GOT3 (cell line): ENCODE data around the gene SMIM1.
"Not testable (repeated sequence)": the region's sequence is repeated elsewhere in the genome, so short reads cannot be mapped to it uniquely, and the experiment has no call there.

ENCODE experiments used
- DNase-seq: peaks from one replicate; lab custom pipeline; 2025; ENCODE audit warnings: mixed read lengths; lab: John Stamatoyannopoulos, UW

The SMIM1 gene, protein sequence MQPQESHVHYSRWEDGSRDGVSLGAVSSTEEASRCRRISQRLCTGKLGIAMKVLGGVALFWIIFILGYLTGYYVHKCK

DNA sequence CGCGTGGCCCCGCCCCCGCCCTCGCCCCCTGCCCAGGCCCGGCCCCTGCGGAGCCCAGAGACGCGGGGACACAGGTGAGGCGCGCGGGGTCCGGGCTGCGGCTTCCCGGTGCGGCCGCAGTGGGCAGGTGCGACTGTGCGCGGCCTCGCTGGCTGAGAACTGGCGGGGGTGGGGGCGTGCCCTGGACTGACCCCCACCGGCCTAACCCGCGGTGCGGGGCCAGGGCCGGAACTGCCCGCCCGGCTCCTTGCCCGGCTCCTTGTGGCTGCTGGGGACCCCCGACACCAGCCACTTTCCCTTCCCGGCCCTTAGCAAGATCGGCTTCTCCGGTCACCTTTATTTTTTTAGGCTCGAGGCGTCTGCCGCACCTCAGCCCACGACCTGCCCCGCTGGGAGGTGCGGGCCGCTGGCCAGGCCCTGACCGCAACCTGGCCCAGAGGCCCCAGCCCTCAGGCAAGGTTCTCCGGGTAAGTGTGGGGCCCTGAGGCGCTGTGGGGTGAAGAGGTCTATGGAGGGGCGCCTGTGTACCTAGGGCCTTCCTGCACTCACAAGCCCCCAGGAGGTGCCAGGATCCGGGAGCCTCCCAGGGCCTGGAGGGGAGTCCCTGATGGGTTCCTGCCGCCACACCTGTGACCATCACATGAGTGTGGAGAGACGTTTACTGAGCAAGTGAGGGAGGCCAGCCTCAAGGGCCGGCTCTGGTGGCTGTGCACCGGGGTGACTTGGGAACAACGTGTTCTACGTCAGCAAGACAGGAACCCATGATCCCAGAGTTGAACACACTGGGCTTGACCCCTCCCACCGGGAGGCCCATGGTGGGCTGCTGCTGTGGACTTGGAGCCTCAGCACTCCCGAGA, at the start of gene SMIM1:
TSS of gene SMIM1 (plus strand) at position 35 of the 857 bp plus-strand sequence. CDS start 2,625 bp downstream, outside the sequence.
- DNase-seq, result no peak

DNA sequence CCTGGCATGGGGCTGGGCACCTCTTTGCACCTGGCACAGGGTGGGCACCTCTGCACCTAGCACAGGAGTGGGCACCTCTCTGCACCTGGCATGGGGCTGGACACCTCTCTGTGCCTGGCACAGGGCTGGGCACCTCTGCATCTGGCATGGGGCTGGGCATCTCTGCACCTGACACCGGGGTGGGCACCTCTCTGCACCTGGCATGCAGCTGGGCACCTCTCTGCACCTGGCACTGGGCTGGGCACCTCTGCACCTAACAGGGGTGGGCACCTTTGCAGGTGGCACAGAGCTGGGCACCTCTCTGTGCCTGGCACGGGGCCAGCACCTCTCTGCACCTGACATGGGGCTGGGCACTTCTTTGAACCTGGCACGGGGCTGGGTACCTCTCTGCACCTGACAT, 49.7 kb upstream of the SMIM1 start:
- no peak for DNase-seq

DNA sequence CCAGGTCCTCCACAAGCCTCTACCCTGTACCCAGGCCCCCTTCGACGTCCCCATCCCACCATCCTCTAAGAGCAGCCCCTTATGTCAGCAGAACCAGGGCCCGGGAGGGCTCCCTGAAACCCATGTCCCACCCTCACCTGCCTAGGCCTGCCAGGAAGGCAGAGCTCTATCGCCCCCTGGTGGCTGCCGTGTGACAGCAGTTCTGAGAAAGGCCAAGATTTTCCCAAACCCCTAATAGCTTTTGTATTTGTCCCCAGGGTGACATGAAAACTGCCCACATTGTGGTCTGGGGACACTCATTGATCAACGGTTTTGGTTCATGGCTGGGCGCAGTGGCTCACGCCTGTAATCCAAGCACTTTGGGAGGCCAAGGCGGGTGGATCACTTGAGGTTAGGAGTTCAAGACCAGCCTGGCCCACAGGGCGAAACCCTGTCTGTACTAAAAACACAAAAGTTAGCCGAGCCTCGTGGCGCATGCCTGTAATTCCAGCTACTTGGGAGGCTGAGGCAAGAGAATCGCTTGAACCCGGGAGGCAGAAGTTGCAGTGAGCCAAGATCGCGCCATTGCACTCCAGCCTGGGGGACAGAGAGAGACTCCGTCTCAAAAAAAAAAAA, 48.0 kb upstream of the SMIM1 start:
- DNase-seq, result not testable (repeated sequence)

DNA sequence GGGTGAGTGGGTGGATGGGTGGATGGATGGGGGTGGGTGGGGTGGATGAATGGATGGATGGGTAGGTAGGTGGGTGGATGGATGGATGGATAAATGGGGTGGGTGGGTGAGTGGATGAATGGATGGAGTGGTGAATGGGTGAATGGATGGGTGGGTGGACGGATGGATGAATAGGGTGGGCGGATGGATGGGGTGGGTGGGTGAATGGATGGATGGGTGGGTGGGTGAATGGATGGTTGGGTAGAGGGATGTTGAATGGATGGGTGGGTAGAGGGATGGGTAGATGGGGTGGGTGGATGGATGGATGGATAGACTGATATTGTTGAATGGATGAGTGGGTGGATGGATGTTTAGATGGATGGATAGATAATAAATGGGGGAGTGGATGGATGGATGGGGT, 47.2 kb upstream of the SMIM1 start:
- no peak for DNase-seq

DNA sequence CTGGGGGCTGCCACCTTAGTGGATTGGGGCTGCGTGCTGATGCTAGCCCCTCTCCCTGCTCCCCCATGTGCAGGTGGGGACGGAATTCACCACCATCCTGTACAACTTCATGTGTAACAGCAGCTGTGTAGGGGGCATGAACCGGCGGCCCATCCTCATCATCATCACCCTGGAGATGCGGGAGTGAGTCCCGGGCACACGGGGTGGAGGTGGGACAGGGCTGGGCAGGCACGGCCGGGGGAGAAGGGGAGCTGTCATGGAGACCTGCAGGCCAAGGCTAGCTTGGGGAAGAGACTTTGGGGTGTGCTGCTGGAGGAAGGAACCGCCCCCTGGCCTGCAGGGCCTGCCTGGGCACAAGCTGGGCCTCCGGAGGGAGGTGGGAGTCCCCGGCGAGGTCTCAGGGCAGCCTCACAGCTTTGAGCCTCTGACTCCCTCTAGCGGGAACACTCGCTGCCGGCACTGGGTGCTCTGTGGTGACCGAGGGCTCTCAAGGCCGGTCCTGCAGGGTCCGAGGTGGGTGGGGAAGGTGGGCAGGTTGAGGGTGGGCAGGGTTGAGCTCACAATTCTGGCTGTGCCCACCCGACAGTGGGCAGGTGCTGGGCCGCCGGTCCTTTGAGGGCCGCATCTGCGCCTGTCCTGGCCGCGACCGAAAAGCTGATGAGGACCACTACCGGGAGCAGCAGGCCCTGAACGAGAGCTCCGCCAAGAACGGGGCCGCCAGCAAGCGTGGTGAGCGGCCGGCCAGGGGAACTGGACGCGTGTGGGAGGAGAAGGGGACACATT, 45.3 kb upstream of the SMIM1 start:
- no peak for DNase-seq

DNA sequence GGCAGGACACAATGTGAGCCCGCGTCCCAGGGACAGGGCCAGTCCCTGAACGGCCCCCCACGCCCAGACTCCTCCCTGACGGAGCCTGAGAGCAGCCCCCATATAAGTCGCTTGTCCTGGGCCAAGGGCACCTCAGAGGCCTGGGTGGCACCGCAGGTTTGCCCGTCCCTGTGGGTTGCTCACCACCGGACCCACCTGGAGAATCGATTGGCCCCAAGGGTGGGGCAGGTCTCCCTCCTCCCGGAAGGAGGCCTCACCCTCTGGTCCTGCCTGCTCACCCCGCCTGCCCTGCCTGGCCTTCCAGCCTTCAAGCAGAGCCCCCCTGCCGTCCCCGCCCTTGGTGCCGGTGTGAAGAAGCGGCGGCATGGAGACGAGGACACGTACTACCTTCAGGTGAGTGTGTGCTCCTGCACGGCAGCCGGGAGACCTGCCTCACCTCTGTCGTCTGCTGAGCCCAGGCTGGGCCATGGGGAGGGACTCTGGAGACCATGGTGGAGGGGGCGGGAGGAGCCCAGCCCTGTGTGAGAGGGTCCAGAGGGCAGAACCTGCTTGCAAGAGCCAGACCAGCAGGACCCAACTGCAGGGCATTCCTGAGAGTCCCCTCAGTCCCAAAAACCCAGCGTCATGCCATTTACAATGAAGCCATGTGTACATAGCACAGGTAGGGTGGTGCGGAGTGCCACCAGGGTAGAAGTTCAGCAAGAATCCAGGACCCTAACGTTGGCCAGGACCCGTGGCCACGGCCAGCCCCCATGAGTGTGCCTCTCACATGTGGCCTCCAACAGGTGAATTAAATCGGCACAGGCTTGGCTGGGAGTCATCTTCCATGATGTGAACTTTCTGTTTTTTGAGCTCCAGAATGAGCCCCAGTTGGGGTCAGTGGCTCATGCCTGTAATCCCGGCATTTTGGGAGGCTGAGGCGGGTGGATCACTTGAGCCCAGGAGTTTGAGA, 44.4 kb upstream of the SMIM1 start:
- DNase-seq, result no peak

DNA sequence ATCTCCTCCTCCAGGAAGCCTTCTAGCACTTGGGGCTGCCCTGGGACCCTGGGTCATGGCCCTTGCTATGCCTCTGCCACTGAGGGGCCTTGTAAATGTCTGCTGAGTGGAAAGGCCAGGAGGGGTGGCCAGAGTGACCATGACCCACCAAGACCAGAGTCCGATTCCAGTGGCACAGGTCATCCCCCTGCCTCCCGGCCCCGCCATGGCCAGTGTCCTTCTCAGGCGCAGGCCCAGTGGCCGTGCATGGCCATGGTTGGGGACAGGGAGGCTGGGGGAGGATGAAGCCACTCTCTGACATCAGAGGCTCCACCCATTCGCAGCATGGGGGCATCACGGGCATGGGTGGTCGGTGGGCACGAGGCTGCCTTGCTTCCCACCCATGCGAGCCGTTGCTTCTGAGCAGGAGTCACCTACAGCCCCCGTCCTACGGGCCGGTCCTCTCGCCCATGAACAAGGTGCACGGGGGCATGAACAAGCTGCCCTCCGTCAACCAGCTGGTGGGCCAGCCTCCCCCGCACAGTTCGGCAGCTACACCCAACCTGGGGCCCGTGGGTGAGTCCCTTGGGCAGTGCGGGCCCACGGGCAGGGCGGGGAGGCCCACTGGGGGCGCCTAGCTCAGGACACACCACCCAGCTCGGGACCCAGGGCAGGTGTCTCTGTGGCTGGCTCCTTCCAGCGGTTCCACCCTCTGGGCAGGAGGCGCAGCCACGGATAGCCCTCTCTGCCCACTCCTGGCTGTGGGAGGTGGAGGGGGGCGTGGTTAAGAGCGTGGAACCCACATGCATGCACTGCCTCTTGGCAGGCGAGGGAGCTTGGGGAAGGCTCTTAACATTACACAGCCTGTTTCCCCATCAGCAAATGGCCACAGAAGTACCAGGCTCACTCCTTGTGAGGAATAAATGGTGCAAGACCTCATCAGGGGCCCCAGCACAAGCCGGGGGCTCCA, 42.7 kb upstream of the SMIM1 start:
- no peak for DNase-seq

DNA sequence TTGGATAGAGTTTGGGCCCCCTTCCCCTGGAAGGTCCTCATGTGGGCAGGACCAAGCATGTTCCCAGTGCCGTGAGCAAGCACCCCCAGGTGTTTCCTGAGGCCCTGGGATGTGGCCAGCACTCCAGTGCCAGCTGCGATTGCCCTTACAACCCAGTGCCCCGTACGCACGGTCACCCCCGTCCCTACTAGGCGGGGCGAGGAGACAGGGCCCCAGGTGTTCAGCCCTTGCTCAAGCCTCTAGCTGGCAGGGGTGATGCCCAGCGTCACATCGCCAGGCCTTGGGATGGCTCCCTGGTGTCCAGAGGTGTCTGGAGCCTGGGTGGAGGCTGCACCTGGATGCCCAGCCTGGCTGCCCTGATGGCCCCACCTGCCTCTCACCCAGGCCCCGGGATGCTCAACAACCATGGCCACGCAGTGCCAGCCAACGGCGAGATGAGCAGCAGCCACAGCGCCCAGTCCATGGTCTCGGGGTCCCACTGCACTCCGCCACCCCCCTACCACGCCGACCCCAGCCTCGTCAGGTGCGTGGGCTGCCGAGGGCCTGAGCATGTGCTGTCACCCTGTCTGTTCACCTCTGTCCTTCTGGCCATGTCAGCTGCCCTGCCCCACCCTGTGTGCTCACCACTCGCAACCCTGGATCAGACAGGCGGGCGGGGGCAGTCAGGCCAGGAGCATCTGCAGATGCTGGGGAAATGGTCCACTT, 41.9 kb upstream of the SMIM1 start:
- no peak for DNase-seq

DNA sequence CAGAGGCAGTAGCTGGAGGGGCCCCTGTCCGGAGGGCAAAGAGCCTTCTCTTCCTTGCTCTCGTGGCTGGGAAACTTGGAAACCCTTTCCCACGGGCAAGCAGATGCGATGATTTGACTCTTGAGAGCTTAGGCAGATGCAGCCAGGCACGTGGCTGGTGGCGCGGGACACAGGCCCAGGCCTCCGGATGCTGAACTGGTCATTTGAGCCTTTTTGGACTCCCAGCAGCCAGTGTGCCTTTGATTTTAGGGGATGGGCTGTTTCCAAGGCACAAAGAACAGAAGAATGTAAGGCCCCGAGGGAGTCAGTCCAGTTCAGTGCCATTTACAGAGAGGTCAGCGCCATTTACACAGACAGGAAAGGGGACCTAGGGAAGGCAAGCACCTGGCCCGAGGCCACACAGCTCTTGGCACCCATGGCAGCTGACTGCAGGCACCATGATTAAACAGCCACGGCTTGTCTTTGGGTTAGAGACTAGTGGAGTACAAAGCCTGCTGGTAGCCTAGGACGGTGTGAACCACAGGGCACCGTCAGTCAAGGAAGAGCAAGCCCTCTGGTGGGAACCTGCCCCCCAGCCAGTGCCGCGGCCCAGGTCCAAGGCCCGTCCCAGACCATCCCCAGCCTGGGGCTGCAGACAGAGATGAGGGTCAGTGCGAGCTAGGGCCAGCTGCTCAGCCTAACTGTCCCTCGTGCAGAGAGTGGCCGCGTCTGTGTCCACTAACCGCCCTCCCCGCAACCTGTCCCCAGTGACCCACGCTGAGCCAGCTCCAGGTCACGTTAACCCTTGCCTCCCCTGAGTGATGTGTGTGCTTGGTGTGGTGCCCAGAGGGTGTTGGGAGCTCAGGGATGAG, 40.7 kb upstream of the SMIM1 start:
- DNase-seq, result no peak

DNA sequence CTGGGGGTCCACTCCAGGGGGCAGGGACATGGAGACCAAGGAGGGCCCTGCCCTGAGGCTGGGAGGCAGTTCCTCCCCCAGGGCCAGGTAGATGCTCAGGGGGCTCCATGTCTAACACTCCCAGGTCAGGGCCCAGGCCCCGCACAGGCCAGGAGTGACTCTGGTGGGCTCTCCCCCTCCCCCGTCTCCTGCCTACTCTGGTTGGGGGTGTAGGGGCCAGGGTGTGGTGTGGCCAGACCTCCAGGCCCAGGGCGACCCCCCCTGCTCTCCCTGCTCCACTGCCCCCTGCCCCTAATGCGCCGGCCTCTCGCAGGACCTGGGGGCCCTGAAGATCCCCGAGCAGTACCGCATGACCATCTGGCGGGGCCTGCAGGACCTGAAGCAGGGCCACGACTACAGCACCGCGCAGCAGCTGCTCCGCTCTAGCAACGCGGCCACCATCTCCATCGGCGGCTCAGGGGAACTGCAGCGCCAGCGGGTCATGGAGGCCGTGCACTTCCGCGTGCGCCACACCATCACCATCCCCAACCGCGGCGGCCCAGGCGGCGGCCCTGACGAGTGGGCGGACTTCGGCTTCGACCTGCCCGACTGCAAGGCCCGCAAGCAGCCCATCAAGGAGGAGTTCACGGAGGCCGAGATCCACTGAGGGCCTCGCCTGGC, 40.0 kb upstream of the SMIM1 start:
- DNase-seq, result no peak

DNA sequence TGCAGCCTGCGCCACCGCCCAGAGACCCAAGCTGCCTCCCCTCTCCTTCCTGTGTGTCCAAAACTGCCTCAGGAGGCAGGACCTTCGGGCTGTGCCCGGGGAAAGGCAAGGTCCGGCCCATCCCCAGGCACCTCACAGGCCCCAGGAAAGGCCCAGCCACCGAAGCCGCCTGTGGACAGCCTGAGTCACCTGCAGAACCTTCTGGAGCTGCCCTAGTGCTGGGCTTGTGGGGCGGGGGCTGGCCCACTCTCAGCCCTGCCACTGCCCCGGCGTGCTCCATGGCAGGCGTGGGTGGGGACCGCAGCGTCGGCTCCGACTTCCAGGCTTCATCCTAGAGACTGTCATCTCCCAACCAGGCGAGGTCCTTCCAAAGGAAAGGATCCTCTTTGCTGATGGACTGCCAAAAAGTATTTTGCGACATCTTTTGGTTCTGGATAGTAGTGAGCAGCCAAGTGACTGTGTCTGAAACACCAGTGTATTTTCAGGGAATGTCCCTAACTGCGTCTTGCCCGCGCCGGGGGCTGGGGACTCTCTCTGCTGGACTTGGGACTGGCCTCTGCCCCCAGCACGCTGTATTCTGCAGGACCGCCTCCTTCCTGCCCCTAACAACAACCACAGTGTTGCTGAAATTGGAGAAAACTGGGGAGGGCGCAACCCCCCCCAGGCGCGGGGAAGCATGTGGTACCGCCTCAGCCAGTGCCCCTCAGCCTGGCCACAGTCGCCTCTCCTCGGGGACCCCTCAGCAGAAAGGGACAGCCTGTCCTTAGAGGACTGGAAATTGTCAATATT, 39.3 kb upstream of the SMIM1 start:
- no peak for DNase-seq

DNA sequence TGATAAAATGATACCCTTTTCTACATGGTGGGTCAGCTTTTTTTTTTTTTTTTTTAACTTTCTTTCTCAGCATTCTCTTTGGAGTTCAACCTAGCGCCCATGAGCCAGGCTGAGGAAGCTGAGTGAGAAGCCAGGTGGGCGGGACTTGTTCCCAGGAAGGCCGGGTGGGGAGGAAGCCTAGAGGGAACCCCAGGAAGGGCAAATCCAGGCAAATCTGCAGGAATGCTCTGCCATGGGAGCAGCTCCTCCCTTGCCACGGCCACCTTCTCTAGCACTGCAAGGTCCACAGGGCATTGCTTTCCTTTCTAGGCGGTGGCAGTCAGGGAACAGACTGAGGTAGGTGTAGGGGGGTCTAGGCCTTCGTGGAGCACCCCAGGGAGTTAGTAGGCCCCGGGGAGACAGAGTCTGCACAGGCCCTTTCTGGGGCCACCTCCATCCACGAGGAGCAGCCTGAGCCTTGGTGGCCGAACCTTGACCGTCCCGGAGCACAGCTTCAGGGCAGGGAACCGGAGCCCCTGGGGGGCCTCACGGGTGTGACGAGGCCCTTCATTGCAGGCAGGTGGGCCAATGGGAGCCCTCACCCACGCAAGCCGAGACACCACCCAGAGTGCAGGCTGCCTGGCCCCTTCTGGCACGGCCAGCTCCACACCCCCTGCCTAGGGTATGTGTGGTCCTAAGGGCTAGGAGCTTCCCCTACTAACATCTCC, 38.5 kb upstream of the SMIM1 start:
- no peak for DNase-seq

DNA sequence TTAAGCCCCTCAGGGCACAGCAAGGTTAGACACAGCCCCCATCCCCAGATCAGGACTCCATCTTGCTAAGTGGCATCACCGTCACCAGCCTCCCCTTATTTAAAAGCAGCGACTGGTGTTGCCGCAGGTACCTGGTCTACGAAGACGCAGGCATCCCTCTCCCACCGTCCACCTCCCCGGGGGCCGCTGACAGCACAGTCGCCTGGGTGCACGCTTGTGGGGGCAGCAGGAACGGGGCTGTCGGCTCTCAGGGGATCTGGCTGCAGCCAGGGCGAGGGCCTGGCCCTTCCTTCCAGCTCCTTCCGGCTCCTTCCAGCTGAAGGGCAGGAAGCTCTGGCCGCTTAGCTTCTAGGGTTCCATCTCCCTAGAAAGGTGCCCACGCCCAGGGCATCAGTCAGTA, 37.9 kb upstream of the SMIM1 start:
- DNase-seq, result no peak

DNA sequence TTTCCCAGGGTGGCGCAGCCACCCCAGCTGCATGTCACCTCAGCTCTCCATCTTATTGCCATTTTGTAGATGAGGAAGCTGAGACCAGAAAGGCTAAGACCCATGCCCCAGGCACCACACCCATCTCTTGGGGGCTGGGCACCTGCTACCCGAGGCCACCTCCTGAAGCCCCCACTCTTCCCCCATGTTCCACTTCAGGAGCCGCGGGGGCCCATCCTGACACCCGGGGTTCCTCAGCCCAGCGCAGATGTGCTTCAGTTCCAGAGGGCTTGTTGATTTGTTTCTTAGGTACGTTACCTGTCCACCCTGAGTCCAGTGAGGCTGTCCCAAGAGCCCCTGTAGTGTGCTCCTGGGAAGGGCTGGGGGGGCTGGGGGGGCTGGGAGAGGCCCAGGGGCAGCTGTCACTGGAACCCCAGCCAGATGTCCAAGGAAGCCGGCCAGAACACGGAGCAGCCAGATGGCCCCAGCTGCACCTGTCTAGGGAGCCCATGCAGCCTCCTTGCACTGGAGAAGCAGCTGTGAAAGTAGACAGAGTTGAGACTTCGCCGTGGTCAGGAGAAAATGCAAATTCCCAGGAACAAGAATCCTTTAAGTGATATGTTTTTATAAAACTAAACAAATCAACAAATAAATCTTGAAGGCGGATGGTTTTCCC, 37.4 kb upstream of the SMIM1 start:
- no peak for DNase-seq

DNA sequence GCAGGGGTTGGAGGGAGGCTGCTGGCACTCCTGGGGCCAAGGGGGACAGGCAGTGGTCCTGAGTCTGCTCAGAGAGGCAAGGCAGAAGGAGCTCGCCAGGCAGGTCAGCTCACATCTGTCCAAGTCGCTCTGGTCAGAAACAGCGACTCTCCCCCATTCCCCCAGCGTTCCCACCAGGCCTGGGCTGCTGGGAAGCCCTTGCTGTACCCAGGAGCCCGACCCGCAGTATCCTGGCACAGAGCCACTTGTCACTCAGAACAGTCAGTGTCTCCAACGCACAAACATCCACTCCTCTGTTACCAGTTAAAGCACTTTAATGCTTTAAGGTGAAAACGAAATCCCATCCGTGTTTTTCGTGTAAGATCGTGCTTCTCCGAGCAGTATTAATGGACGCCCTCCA, 36.9 kb upstream of the SMIM1 start:
- DNase-seq, result no peak

DNA sequence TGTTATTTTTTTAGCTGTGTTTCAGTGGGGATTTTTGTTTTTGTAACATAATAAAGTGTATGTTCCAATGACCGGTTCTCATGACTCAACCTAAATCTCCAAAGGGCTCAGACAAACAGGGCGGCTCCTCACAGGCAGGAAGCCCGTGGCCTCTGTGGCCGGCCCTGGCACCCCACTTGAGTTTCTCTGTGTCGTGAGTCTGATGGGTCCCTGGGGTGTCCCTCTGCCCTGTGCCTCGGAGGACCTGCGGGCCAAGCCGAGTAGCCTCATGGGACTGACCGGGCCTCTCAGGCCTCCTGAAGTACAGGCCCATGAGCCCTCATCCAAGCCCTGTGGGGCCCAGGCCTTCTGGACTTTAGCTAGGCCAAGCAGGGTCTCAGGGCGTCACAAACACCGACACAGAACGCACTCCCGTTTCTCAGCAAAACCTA, 36.4 kb upstream of the SMIM1 start:
- no peak for DNase-seq
